HUDEP-2 (cell line): Measurements from ENCODE around the gene N4BP3.
A peak's percentile ranks its signal among the peaks of the same experiment; 100 is the strongest.

Source experiments
- DNase-seq, 76 experiments: peaks; one replicate each; lab custom pipeline; 2025; ENCODE audit not compliant: unreplicated experiment in 76 of 76; lab: John Stamatoyannopoulos, UW

Gene N4BP3

GRCh38 chr5:178094345-178094744 is 19.0 kb upstream of the N4BP3 start:
- DNase-seq = no peak

- no peak for DNase-seq
These were observed 14.6 kb upstream of the N4BP3 start for GRCh38 chr5:178098685-178099084.

- no peak for DNase-seq
These were observed 9.7 kb upstream of the N4BP3 start for GRCh38 chr5:178103612-178104011.

GRCh38 chr5:178104492-178104891 is 8.8 kb upstream of the N4BP3 start:
- peak in 62 of 76 experiments; percentile 6 to 77 (median 47) for DNase-seq

- no peak for DNase-seq
These were observed 7.2 kb upstream of the N4BP3 start for GRCh38 chr5:178106086-178106485.

GRCh38 chr5:178106556-178107239 is 6.6 kb upstream of the N4BP3 start:
- DNase-seq = no peak

- DNase-seq = no peak
These were observed 5.5 kb upstream of the N4BP3 start for GRCh38 chr5:178107756-178108310.

GRCh38 chr5:178108446-178108845 is 4.9 kb upstream of the N4BP3 start:
- DNase-seq = no peak

- peak in 13 of 76 experiments; percentile 10 to 51 (median 23) for DNase-seq
These were observed 4.4 kb upstream of the N4BP3 start for GRCh38 chr5:178108966-178109365.

- no peak for DNase-seq
These were observed 2.8 kb upstream of the N4BP3 start for GRCh38 chr5:178110511-178110910.

GRCh38 chr5:178111925-178112324 is 1.4 kb upstream of the N4BP3 start:
- DNase-seq = no peak

- no peak for DNase-seq
These were observed 787 bp upstream of the N4BP3 start for GRCh38 chr5:178112545-178112944.

GRCh38 chr5:178113841-178114324 is 551 bp downstream of the N4BP3 start:
- DNase-seq = no peak

- peak in 55 of 76 experiments; percentile 9 to 68 (median 43) for DNase-seq
These were observed 1.2 kb downstream of the N4BP3 start for GRCh38 chr5:178114325-178115135.

GRCh38 chr5:178115136-178115813 is 1.9 kb downstream of the N4BP3 start:
- no peak for DNase-seq

- no peak for DNase-seq
These were observed 2.4 kb downstream of the N4BP3 start for GRCh38 chr5:178115814-178116142.

GRCh38 chr5:178116143-178116885 is 3.0 kb downstream of the N4BP3 start:
- DNase-seq = peak in 22 of 76 experiments; percentile 2 to 37 (median 16)

GRCh38 chr5:178117923-178118701 is 4.8 kb downstream of the N4BP3 start:
- no peak for DNase-seq

- no peak for DNase-seq
These were observed 6.7 kb downstream of the N4BP3 start for GRCh38 chr5:178119915-178120606.
